SK-N-SH treated with all-trans-retinoic acid at 6 μM for 48 hours (cell line): ENCODE results near the gene DLG1.
A peak's percentile ranks its signal among the peaks of the same experiment; 100 is the strongest.

Source experiments
- ATAC-seq: fragments of 200-7000 bp; cut with Tn5 transposase; 3 replicates; pipeline ENCODE4 v1.9.1; 2020; ENCODE audit warnings: mild to moderate bottlenecking, moderate library complexity
- BACH2 ChIP-seq: fragments of 250-450 bp; sonication (Bioruptor Pico); IDR thresholded peaks from 2 replicates; pipeline ENCODE4 v1.9.0; 2021; ENCODE audit warnings: mild to moderate bottlenecking, borderline replicate concordance
- CREB5 ChIP-seq: fragments of 250-450 bp; sonication (Bioruptor Pico); IDR thresholded peaks from 2 replicates; pipeline ENCODE4 v1.5.1; 2020; ENCODE audit warnings: low read depth, mild to moderate bottlenecking, moderate library complexity
- CSDC2 ChIP-seq: fragments of 250-450 bp; sonication (Bioruptor Pico); IDR thresholded peaks from 2 replicates; pipeline ENCODE4 v1.5.0; 2020; ENCODE audit warnings: mild to moderate bottlenecking, moderate library complexity
- ESRRG ChIP-seq: fragments of 250-450 bp; sonication (Bioruptor Pico); IDR thresholded peaks from 2 replicates; pipeline ENCODE4 v1.6.1; 2021; ENCODE audit warnings: mild to moderate bottlenecking
- GLIS3 ChIP-seq: fragments of 250-450 bp; sonication (Bioruptor Pico); IDR thresholded peaks from 2 replicates; pipeline ENCODE4 v1.5.0; 2020; ENCODE audit warnings: mild to moderate bottlenecking, moderate library complexity
- ISL1 ChIP-seq: fragments of 250-450 bp; sonication (Bioruptor Pico); IDR thresholded peaks from 2 replicates; pipeline ENCODE4 v2.1.2; 2022; ENCODE audit warnings: mild to moderate bottlenecking, moderate library complexity
- OSR1 ChIP-seq: fragments of 250-450 bp; sonication (Bioruptor Pico); IDR thresholded peaks from 2 replicates; pipeline ENCODE4 v1.8.0; 2022; ENCODE audit warnings: moderate library complexity, mild to moderate bottlenecking, inconsistent platforms
- POU6F1 ChIP-seq: fragments of 250-450 bp; sonication (Bioruptor Pico); IDR thresholded peaks from 2 replicates; pipeline ENCODE4 v1.8.0; 2021; ENCODE audit warnings: low read depth, mild to moderate bottlenecking, moderate library complexity, borderline replicate concordance
- PPARA ChIP-seq: fragments of 250-450 bp; sonication (Bioruptor Pico); IDR thresholded peaks from 2 replicates; pipeline ENCODE4 v1.5.0; 2020; ENCODE audit warnings: mild to moderate bottlenecking, borderline replicate concordance
- RARB ChIP-seq: fragments of 250-450 bp; sonication (Bioruptor Pico); IDR thresholded peaks from 2 replicates; pipeline ENCODE4 v1.8.0; 2021; ENCODE audit warnings: mild to moderate bottlenecking, moderate library complexity
- SNAI2 ChIP-seq: fragments of 250-450 bp; sonication (Bioruptor Pico); IDR thresholded peaks from 2 replicates; pipeline ENCODE4 v1.5.0; 2020; ENCODE audit warnings: mild to moderate bottlenecking, moderate library complexity
- TCF4 ChIP-seq: fragments of 250-450 bp; sonication (Bioruptor Pico); IDR thresholded peaks from 2 replicates; pipeline ENCODE4 v1.8.0; 2021; ENCODE audit warnings: mild to moderate bottlenecking, moderate library complexity, borderline replicate concordance
- TOX ChIP-seq: fragments of 250-450 bp; sonication (Bioruptor Pico); IDR thresholded peaks from 2 replicates; pipeline ENCODE4 v1.8.0; 2021; ENCODE audit warnings: mild to moderate bottlenecking, moderate library complexity, borderline replicate concordance
- ZC3H10 ChIP-seq: fragments of 250-450 bp; sonication (Bioruptor Pico); IDR thresholded peaks from 2 replicates; pipeline ENCODE4 v1.5.1; 2021; ENCODE audit warnings: mild to moderate bottlenecking, moderate library complexity
- ZFP3 ChIP-seq: fragments of 250-450 bp; sonication (Bioruptor Pico); IDR thresholded peaks from 2 replicates; pipeline ENCODE4 v1.5.0; 2020; ENCODE audit warnings: mild to moderate bottlenecking, moderate library complexity
- ZFP30 ChIP-seq: fragments of 450-650 bp; formaldehyde crosslinking; IDR thresholded peaks from 2 replicates; pipeline ENCODE4 v1.5.0; 2022; ENCODE audit warnings: mild to moderate bottlenecking, moderate library complexity
- ZNF565 ChIP-seq: fragments of 450-650 bp; formaldehyde crosslinking; conservative IDR thresholded peaks from 2 replicates; pipeline ENCODE4 v1.5.0; 2020; ENCODE audit warnings: low read depth, mild to moderate bottlenecking, moderate library complexity
- ZNF70 ChIP-seq: fragments of 450-650 bp; formaldehyde crosslinking; IDR thresholded peaks from 2 replicates; pipeline ENCODE4 v1.5.0; 2020; ENCODE audit warnings: mild to moderate bottlenecking, moderate library complexity
- ZNF8 ChIP-seq: fragments of 450-650 bp; formaldehyde crosslinking; IDR thresholded peaks from 2 replicates; pipeline ENCODE4 v1.5.0; 2020; ENCODE audit warnings: mild to moderate bottlenecking, moderate library complexity
- TF ChIP-seq, protein P1 (sequence below): fragments of 250-450 bp; sonication (Bioruptor Pico); IDR thresholded peaks from 2 replicates; pipeline ENCODE4 v1.5.1; 2021; ENCODE audit warnings: mild to moderate bottlenecking, moderate library complexity

The DLG1 gene

DNA sequence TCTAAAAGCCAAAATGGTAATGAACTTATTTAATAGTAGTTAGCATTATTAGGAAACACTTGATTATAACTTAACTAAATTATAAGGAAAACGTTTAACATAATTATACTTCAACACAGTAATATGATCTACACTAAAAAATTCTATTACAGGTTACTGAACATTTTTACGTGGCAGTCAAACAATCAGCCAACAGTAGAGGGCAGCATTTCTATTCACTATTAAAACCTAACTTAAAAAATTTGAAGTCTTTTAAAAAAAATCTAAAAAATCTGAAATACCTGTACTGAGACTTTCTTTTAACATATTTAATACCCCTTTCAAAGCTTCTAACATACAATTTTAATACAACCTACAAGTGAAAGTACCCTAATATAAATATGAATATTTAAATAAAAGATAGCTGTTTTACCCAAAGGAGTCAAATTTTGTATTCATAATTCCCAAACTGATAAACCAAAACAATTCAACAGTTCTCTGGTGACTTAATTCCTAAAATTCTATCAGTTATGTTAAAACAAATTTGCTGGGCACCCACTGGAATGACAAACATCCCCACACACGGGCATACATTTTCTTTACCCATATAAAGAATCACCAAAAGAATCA, 41.5 kb downstream of the DLG1 start:
- ATAC-seq = peak; percentile 42; the same call in 1 of the 3 replicates
- TF ChIP-seq BACH2 (CRISPR knock-in tag) (no peak), ZFP3 (CRISPR knock-in tag) (no peak), POU6F1 (CRISPR knock-in tag) (no peak), CSDC2 (CRISPR knock-in tag) (no peak), SNAI2 (no peak), ISL1 (CRISPR knock-in tag) (no peak), ZNF565 (CRISPR knock-in tag) (no peak), ESRRG (no peak), GLIS3 (CRISPR knock-in tag) (no peak)

DNA sequence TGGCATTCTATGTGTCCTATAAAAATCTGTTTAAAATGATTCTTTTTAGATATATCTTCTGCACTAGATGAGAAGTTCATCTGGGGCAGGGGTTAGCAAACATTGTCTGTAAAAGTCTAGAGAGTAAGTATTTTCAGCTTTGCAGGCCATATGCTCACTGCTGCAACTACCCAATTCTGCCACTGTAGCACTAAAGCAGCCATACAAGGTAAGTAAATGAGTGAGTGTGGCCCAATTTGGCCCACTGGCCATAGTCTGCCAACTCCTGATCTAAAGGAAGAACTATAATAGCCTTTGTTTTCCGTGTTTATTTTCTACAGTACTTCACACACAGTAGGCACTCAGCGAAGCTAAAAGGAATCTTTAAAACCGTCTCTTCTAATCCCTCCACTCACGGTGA, 42.3 kb downstream of the DLG1 start:
- TF ChIP-seq ZFP30 (CRISPR knock-in tag) (no peak), RARB (CRISPR knock-in tag) (no peak), ESRRG (no peak), CREB5 (CRISPR knock-in tag) (no peak)
- TF ChIP-seq, all 23 proteins: peak for 0
- ATAC-seq = no peak

DNA sequence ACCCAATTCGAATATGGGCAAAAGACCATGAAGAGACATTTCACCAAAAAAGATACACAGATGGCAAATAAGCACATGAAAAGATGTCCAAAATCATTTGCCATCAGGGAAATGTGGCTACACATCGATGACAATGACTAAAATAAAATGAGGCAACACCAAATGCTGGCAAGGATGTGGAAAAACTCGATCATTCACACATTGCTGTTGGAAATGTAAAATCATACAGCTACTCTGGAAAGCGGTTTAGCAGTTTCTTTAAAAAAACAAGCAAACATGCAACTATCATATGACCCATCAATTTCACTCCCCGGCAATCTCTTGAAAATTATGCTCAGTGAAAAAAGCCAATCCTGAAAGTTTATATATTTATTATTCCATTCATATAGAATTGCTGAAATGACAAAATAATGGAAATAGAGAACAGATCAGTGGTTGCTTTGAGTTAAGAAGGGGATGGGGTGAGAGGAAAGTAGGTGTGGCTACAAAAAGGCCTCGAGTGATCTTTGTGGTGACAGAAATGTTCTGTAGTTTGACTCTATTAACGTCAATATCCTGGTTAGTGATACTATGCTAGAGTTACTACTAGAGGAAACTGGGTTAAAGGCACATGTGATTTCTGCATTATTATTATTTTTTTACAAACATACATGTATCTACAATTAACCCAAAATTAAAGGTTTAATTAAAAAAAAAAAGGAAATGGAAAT, 45.0 kb downstream of the DLG1 start:
- TF ChIP-seq ESRRG = no peak
- no peak for TF ChIP-seq ZNF8 (CRISPR knock-in tag)
- TF ChIP-seq PPARA (CRISPR knock-in tag) = no peak
- TF ChIP-seq RARB (CRISPR knock-in tag) = no peak
- no peak for TF ChIP-seq ZNF565 (CRISPR knock-in tag)
- no peak for TF ChIP-seq BACH2 (CRISPR knock-in tag)
- no peak for TF ChIP-seq ZFP30 (CRISPR knock-in tag)
- TF ChIP-seq CREB5 (CRISPR knock-in tag) = no peak
- TF ChIP-seq ZNF70 (CRISPR knock-in tag) = no peak
- TF ChIP-seq, all 23 proteins: peak for 0
- ATAC-seq = no peak

- no peak for ATAC-seq
- TF ChIP-seq OSR1 (CRISPR knock-in tag) (no peak), ZNF70 (CRISPR knock-in tag) (no peak), TOX (CRISPR knock-in tag) (no peak), ZFP30 (CRISPR knock-in tag) (no peak), ZNF565 (CRISPR knock-in tag) (no peak), POU6F1 (CRISPR knock-in tag) (no peak), ISL1 (CRISPR knock-in tag) (no peak), ZC3H10 (CRISPR knock-in tag) (no peak), TCF4 (CRISPR knock-in tag) (no peak), BACH2 (CRISPR knock-in tag) (no peak), ESRRG (no peak)
- TF ChIP-seq, protein P1, sequence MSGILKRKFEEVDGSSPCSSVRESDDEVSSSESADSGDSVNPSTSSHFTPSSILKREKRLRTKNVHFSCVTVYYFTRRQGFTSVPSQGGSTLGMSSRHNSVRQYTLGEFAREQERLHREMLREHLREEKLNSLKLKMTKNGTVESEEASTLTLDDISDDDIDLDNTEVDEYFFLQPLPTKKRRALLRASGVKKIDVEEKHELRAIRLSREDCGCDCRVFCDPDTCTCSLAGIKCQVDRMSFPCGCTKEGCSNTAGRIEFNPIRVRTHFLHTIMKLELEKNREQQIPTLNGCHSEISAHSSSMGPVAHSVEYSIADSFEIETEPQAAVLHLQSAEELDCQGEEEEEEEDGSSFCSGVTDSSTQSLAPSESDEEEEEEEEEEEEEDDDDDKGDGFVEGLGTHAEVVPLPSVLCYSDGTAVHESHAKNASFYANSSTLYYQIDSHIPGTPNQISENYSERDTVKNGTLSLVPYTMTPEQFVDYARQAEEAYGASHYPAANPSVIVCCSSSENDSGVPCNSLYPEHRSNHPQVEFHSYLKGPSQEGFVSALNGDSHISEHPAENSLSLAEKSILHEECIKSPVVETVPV = no peak
These were observed 48.9 kb downstream of the DLG1 start for GRCh38 chr3:197249542-197249941.
